GM18868 (cell line): ENCODE measurements around the gene TMCC1.
"Not testable (repeated sequence)": the region's sequence is repeated elsewhere in the genome, so short reads cannot be mapped to it uniquely, and the experiment has no call there.

Experiments used
- ATAC-seq: cut with Tn5 transposase; IDR thresholded peaks from one replicate; pipeline ENCODE4 v1.9.1; 2021; ENCODE audit warnings: mild to moderate bottlenecking, moderate library complexity; ENCODE audit not compliant: unreplicated experiment

The TMCC1 gene

DNA sequence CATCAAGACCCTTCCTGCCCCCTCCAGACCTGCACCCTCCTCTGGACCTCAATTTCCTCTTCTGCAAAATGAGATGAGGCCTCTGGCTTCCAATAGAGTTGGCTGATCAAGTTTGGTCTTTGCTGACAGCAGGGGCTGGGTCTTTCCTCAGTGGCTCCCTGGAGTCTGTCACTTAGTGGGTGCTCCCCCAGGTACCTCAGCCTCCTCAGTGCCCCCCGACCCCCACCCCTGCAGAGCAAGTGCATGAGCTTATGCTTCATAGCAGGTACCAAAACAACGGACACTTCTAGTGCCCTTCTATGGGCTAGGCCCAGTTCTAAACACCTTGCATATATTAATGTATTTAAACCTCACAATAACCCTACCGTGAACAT is 280.2 kb downstream of the TMCC1 start:
- ATAC-seq: no peak

DNA sequence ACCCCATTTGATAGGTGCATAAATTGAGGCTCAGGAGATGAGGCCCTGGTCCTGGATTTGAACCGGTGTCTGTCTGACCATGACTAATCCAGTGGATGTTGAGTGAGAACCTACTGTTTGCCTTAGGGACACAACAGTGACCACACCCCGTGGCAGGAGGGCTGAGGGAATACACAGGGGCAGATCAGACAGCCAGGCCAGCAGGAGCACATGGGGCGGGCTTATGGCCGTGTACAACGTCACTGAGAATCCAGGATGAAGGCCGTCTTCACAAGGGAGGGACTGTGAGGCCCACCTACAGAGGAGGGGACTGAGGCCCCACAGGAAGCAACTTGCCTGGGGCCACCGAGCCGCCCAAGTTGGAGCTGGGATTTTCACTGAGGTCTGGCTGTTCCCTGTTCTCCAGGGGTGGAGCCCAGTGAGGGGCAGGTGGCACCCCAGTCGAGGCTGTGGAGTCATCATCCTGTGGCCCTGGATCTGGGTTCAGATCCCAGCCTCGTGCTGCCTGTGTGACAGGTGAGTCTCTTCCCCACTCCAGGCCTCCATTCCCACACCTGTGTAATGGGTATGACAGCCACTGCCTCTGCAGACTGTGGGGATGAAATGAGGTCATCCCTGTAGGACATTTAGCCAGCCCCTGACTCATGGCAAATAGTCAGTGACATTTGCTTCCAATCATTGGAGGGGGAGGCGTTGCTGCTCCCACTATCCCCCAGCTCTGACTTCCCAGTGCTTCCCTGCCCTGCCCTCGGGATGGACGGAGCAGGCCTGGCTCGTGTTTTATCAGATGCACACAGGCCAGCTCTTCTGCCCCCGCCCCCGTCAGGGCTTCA is 280.8 kb downstream of the TMCC1 start:
- no peak for ATAC-seq

- ATAC-seq: no peak
These were observed 281.5 kb downstream of the TMCC1 start for GRCh38 chr3:129611812-129612533.

DNA sequence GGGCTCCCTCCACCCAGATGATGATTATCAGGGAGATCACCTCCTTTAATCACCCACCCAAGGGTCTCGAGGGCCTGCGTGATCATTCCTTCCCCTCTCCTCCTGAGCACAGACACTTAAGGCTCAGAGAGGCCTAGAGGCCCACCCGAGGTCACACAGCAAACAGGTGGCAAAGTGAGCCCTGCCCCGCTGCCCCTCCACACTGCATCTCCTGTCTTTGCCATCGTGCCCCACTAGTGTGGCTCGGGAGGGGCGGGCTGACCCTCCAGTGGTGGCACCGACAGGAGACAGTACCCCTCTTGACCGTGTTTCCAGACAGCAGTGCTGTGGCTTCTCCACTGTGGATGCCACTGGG is 282.1 kb downstream of the TMCC1 start:
- no peak for ATAC-seq

DNA sequence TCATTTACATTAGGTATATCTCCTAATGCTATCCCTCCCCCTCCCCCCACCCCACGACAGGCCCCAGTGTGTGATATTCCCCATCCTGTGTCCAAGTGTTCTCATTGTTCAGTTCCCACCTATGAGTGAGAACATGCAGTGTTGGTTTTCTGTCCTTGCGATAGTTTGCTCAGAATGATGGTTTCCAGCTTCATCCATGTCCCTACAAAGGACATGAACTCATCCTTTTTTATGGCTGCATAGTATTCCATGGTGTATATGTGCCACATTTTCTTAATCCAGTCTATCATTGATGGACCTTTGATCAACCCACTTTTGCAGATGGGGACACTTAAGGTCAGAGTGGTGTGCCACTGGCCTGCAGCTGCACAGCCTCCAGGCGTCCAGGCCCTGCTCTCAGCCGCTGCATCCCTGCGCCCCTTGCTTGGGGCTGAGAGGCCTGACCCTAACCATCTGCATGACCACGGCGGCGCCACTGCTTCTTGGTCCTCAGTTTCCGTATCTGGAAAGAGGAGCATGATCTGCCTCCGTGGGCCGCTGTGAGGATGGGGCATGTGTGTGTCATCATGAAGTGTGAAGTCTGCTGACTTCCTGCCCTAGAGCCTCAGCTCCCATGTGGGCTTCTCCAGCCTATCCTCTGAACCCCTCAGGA is 282.6 kb downstream of the TMCC1 start:
- not testable (repeated sequence) for ATAC-seq

DNA sequence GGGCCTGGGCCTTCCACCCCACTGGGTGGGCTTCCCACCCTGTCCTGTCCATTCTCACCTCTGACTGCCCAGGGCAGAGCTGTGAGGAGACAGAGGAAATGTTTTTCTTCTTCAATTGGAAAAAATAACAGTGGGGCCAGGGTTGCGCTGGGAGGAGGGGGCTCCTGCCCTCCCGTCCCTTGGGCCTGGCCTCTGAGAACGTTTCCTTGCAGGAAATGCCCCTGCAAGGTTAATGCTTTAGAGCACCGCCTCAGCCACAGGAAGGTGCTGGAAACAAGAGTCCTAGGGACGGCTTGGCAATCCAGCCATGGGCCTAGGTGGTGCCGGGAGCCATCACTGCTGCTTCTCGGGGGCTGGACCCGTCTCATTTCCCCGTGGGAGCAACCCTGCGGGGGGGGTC is 283.2 kb downstream of the TMCC1 start:
- no peak for ATAC-seq

- no peak for ATAC-seq
These were observed 283.8 kb downstream of the TMCC1 start for GRCh38 chr3:129609591-129610182.

DNA sequence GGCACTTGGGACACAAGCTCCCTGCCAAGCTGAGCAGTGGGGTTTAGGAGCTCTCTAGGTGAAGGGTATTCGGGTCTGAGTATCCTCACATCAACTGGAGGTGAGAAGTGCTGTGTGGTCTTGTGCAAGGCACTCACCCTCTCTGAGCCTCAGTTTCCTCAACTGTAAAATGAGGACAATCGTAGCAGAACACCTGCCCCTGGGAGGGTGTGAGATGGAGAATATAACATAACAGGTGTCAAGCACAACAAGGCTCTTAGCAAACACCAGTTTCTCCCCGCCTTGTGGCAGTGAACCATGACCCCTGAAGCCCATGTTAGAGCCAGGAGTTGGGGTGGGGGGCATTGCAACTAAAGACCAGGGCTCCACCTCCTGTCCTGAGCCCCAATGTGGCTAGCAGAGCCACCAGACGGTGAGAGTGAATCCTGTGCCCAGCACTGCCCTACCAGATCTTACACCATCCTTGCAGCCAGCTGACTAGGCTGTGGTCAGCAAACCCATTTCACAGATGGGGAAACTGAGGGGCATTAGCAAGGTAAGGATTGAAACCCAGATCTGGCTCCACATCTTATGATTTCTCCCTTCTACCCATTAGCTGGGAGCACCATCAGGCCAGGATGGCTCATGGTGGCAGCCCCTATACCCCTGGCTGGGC is 284.4 kb downstream of the TMCC1 start:
- no peak for ATAC-seq

DNA sequence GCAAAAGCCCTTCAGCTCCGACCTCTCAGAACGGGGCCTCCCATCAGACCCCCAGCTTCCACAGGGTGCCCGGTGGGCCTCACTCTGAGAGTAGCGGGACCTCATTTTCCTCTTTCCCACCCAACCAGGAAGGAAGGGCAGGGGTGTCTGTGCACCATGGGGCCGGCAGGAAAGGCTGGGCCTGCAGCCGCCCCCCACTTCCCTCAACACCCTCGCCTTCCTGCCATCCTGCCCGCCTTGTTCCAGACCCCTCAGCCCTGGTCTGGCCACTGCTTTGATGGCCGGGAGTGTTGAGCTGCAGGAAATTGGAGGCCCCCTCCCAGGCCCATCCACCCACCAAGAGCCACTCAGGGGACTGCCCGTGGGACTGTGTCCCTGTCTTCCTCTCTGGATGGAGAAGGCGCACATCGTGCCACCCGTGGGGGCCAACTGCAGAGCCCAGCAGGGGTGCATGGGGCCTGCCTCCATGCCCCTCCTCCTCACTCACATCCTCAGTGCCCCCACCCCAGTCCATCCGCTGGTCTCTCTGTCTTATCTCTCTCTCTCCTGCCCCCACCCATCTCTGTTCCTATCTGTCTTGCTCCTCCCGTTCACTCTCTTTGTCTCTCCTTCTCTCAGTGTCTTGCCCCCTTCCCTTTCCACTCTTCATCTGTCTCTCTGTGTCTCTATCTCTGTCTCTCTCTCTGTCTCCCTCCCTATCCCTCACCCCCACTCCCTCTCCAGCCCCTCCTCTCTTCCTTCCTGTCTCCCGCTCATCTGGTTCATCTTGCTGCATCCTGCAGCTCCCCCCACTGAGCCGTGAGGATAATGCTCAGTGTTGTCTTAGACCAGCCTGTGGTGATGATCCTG is 285.2 kb downstream of the TMCC1 start:
- no peak for ATAC-seq

DNA sequence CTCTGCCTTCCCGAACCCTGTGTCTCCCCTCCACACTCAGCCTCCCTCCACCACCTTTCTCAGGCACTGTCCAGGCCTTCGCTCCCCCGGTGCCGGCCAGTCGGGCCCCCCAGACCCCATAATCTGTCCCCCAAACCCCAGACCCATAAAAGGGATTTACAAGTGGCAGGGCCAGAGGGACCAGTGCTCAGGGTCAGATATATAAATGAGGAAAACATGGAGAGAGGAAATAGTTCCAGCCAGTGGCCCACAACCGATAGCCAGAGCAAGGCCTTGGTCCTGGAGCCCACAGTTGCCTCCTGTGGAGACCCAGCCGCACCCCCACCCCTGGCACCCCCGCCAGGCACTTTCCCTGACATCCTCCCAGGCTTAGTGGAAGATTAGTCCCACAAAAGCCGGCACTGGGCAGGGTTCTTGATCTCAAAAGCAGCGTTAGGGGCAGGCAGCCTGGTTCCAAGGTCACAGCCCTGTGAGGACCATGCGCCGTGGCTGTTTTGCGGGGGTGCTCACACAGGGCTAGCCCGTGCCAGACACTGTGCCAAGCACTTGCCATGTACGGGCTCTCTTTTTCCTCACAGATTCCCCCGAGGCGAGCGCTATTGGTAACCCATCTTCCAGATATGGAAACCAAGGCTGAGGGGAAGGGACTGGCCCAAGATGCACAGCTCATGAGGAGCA is 286.0 kb downstream of the TMCC1 start:
- ATAC-seq: no peak

GRCh38 chr3:129606636-129607390 is 286.7 kb downstream of the TMCC1 start, which contains the start of gene PLXND1:
Gene PLXND1, minus strand, starts transcription at chr3:129606676. Its CDS starts 37 bp downstream, at chr3:129606639.
- peak; percentile 33 for ATAC-seq

DNA sequence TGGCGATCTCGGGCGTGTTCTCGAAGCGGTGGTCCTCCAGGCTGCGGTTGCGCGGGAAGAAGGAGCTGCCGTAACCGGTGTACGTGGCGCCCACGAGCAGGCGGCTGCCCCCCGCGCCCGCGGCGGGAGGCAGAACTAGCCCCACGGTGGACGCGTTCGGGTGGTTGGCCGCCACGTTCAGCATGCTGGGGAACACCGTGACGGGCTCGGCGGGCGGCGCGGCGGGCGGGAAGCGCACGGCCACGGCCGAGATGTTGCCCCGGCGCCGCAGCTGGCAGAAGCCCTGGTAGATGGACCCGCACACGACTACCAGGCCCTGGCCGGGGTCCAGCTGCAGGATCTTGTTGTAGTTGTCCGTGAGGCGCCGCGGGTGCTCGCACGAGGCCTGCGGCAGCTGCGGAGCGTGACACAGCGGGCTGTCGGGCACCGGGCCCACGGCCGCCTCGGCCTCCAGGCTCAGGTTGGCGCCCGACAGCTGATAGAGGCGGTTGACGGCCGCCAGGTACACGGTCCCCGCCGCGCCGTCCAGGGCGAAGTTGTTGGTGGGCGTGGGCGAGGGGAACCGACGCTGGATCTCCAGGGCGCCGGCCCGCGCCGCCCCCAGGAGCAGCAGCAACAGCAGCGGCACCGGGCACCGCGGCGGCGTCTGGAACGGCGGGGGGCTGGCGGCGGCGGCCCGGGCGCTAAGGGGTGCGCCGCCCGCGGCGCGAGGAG is 287.4 kb downstream of the TMCC1 start:
- ATAC-seq: peak; percentile 27

GRCh38 chr3:129605203-129605921 is 288.1 kb downstream of the TMCC1 start:
- no peak for ATAC-seq

DNA sequence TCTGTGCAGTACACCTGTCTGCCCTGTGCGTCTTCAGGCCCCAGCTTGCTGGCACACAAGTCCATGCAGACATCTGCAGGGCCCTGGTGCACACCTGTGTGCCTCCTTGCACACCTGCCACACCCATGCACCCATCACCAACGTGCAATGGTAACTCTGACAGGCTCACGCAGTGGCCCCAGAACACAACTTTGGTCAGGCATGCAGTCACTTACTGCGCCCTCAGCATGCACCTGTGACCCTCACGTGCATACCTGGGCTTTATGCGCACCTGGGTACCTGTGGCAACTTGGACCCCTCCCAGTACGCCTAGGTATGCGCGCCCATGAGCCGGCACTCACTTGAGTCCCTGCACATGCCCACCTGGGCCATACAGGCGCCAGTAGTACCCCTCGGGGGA is 288.7 kb downstream of the TMCC1 start:
- no peak for ATAC-seq

- no peak for ATAC-seq
These were observed 289.3 kb downstream of the TMCC1 start for GRCh38 chr3:129603991-129604749.

- no peak for ATAC-seq
These were observed 290.0 kb downstream of the TMCC1 start for GRCh38 chr3:129603561-129603942.
